Keratinocyte (primary cell): Measurements from ENCODE around the gene GZF1. TPM values are rescaled to one million over a fixed set of nuclear protein-coding genes. Genes with fewer than 3 reads are reported as not detected.

Source experiments
- DNase-seq: peaks from one replicate; pipeline ENCODE4 v3.0.0-alpha.2; 2011; ENCODE audit warnings: low read depth, missing footprints, low spot score
- FAIRE-seq: peaks from 2 replicates; lab custom pipeline; 2011; peaks lifted over from hg19 to GRCh38; lab: Jason Lieb, UNC
- H2AFZ ChIP-seq: 2 replicates; pipeline ENCODE4 v1.6.0; 2012; ENCODE audit warnings: low read length, control low read depth, inconsistent platforms; ENCODE audit not compliant: control insufficient read depth
- H3K27ac ChIP-seq: 2 replicates; pipeline ENCODE4 v1.5.1; 2011; ENCODE audit warnings: low read length; ENCODE audit not compliant: control insufficient read depth, insufficient read depth
- H3K27me3 ChIP-seq: 3 replicates; pipeline ENCODE4 v1.6.0; 2011; ENCODE audit warnings: low read length; ENCODE audit not compliant: control insufficient read depth, insufficient read depth; ENCODE audit errors: extremely low read depth
- H3K36me3 ChIP-seq, 2 experiments: 2 replicates in 1 of 2; 3 replicates in 1 of 2; pipeline ENCODE4 v1.5.1; 2011; ENCODE audit warnings: low read length in 2 of 2, mild to moderate bottlenecking in 1 of 2; ENCODE audit not compliant: control insufficient read depth in 2 of 2, insufficient read depth in 2 of 2; ENCODE audit errors: extremely low read depth in 1 of 2
- H3K4me1 ChIP-seq: 3 replicates; pipeline ENCODE4 v1.5.1; 2011; ENCODE audit warnings: low read length; ENCODE audit not compliant: control insufficient read depth, insufficient read depth; ENCODE audit errors: extremely low read depth
- H3K4me2 ChIP-seq: 3 replicates; pipeline ENCODE4 v1.6.0; 2011; ENCODE audit warnings: low read depth, low read length; ENCODE audit not compliant: control insufficient read depth, insufficient read depth; ENCODE audit errors: extremely low read depth
- H3K4me3 ChIP-seq, 3 experiments: fragments of 200-600 bp in 1 of 3; sonication (generic) in 1 of 3; 2 replicates in 2 of 3; 3 replicates in 1 of 3; pipeline ENCODE4 v1.5.1; 2011 to 2016; ENCODE audit warnings: low read length in 3 of 3, mild to moderate bottlenecking in 3 of 3, control low read depth in 2 of 3, inconsistent platforms in 1 of 3, low read depth in 1 of 3, mixed read lengths in 1 of 3, mixed run types in 1 of 3, moderate library complexity in 1 of 3; ENCODE audit not compliant: control insufficient read depth in 2 of 3, insufficient read depth in 2 of 3; ENCODE audit errors: extremely low read depth in 1 of 3
- H3K79me2 ChIP-seq: 2 replicates; pipeline ENCODE4 v1.6.0; 2012; ENCODE audit warnings: low read length; ENCODE audit not compliant: control insufficient read depth, insufficient read depth
- H3K9ac ChIP-seq: 3 replicates; pipeline ENCODE4 v1.6.0; 2011; ENCODE audit warnings: low read length; ENCODE audit not compliant: control insufficient read depth, insufficient read depth; ENCODE audit errors: extremely low read depth
- H3K9me1 ChIP-seq: 3 replicates; pipeline ENCODE4 v1.6.0; 2011; ENCODE audit warnings: low read length; ENCODE audit not compliant: control insufficient read depth, insufficient read depth; ENCODE audit errors: extremely low read depth
- H3K9me3 ChIP-seq: 2 replicates; pipeline ENCODE4 v1.5.1; 2012; ENCODE audit warnings: low read depth, low read length; ENCODE audit not compliant: control insufficient read depth
- H4K20me1 ChIP-seq: 3 replicates; pipeline ENCODE4 v1.6.0; 2011; ENCODE audit warnings: low read length; ENCODE audit not compliant: control insufficient read depth, insufficient read depth; ENCODE audit errors: extremely low read depth
- EZH2 ChIP-seq: IDR thresholded peaks from one replicate; pipeline ENCODE4 v1.6.1; 2012; ENCODE audit warnings: inconsistent platforms, mild to moderate bottlenecking, low read length, moderate library complexity
- dilution Hi-C: fragments of 300-500 bp; cut with MboI; formaldehyde crosslinking; loops from one replicate; pipeline ENCODE4 v1.7.0; 2020; ENCODE audit warnings: low sequenced_read_pairs; ENCODE audit not compliant: extremely low pct_ligation_motif_present
- polyA plus RNA-seq, 5 experiments: library from polyadenylated mRNA; depleted of rRNA in 3 of 5; stranded (reverse) in 3 of 5; stranded (forward) in 1 of 5; unstranded in 1 of 5; fragments of >200 nt; gene quantifications; 1 replicate in 1 of 5; 2 replicates in 3 of 5; 3 replicates in 1 of 5; pipeline versions ENCODE4 v1.2.1 to v1.2.3, GENCODE V29; 2011 to 2012; ENCODE audit warnings: missing spikeins in 2 of 5, low read depth in 1 of 5, low replicate concordance in 1 of 5
- TF ChIP-seq, protein P1 (sequence below), 3 experiments: IDR thresholded peaks in 1 of 3; conservative IDR thresholded peaks in 1 of 3; optimal IDR thresholded peaks in 1 of 3; 2 replicates in 2 of 3; 3 replicates in 1 of 3; pipeline versions ENCODE3 to v1.5.1; 2011; ENCODE audit warnings: low read length in 3 of 3, mild to moderate bottlenecking in 3 of 3, moderate library complexity in 2 of 3, control low read depth in 1 of 3, inconsistent platforms in 1 of 3; ENCODE audit not compliant: insufficient read depth in 2 of 3; ENCODE audit errors: extremely low read depth in 1 of 3

GZF1 gene
- polyA plus RNA-seq, 1 donor (not counting 4 experiments of a cell fraction or from before 2014, with no cell fraction given): 11.7 TPM

GRCh38 chr20:23370274-23370673 is 8.3 kb downstream of the GZF1 start:
- H3K4me2 ChIP-seq: no peak overlapping the region
- H3K9me1 ChIP-seq: no peaks in the 10 kb centered on the region
- H3K27me3 ChIP-seq: no peaks in the 10 kb centered on the region
- DNase-seq (no peak), FAIRE-seq (no peak)
- dilution Hi-C loops: no loop called here
- peaks cover 29% of the 10 kb centered on the region for H3K79me2 ChIP-seq
- no peak overlapping the region for H2AFZ ChIP-seq
- H3K27ac ChIP-seq: no peak overlapping the region
- H3K4me1 ChIP-seq: peaks cover 17% of the 10 kb centered on the region
- H4K20me1 ChIP-seq: peaks cover 6% of the 10 kb centered on the region
- TF ChIP-seq, protein P1, sequence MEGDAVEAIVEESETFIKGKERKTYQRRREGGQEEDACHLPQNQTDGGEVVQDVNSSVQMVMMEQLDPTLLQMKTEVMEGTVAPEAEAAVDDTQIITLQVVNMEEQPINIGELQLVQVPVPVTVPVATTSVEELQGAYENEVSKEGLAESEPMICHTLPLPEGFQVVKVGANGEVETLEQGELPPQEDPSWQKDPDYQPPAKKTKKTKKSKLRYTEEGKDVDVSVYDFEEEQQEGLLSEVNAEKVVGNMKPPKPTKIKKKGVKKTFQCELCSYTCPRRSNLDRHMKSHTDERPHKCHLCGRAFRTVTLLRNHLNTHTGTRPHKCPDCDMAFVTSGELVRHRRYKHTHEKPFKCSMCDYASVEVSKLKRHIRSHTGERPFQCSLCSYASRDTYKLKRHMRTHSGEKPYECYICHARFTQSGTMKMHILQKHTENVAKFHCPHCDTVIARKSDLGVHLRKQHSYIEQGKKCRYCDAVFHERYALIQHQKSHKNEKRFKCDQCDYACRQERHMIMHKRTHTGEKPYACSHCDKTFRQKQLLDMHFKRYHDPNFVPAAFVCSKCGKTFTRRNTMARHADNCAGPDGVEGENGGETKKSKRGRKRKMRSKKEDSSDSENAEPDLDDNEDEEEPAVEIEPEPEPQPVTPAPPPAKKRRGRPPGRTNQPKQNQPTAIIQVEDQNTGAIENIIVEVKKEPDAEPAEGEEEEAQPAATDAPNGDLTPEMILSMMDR (optimal IDR thresholded peaks at IDR 0.05 in 1 of 3, IDR thresholded peaks at IDR 0.05 in 1 of 3, conservative IDR thresholded peaks at IDR 0.05 in 1 of 3; ENCODE audit: extremely low read depth in 1 of 3, insufficient read depth in 2 of 3, low read length in 3 of 3): no peak
- TF ChIP-seq EZH2: no peak
- no peak overlapping the region for H3K9ac ChIP-seq
- H3K9me3 ChIP-seq: no peaks in the 10 kb centered on the region
- no peak overlapping the region for H3K4me3 ChIP-seq
- H3K36me3 ChIP-seq: peaks cover 29 to 43% of the 10 kb centered on the region in 2 experiments

DNA sequence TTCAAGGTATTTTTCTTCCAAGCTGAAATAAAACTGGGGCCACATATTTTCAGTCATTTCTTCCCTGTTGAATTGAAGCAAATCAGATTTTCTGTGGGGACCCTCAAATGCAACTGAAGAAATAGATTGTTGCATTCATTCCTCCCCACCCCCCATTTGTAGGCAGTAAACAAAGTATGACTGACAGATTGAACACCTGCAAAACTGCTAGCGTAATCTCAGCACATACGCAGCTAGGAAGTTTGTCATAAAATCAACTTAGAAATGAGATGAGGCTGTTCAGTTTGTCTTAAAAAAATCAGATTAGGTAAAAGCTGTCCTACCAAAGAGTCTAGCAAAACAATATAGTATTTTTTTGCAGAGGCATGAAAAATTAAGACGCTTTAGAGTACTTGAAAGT is 8.9 kb downstream of the GZF1 start:
- Histone ChIP-seq H3K4me3 (no peak overlapping the region), H4K20me1 (peaks cover 5% of the 10 kb centered on the region), H3K79me2 (peaks cover 23% of the 10 kb centered on the region), H3K9me1 (no peaks in the 10 kb centered on the region), H3K36me3 (peaks cover 29 to 42% of the 10 kb centered on the region in 2 experiments), H3K27me3 (no peaks in the 10 kb centered on the region), H3K27ac (no peak overlapping the region), H2AFZ (no peak overlapping the region), H3K4me1 (peaks cover 17% of the 10 kb centered on the region), H3K9ac (no peak overlapping the region), H3K9me3 (no peaks in the 10 kb centered on the region), H3K4me2 (no peak overlapping the region)
- TF ChIP-seq, protein P1 (optimal IDR thresholded peaks at IDR 0.05 in 1 of 3, IDR thresholded peaks at IDR 0.05 in 1 of 3, conservative IDR thresholded peaks at IDR 0.05 in 1 of 3; ENCODE audit: extremely low read depth in 1 of 3, insufficient read depth in 2 of 3, low read length in 3 of 3): no peak
- TF ChIP-seq EZH2: no peak
- FAIRE-seq: no peak
- dilution Hi-C loops: no loop called here
- no peak for DNase-seq
